A673 (cell line): Measurements from ENCODE around the gene FAM118A.

ENCODE experiments used
- CTCF ChIP-seq: fragments of 300-800, 200-600 bp; sonication (generic); conservative IDR thresholded peaks from 2 replicates; pipeline ENCODE4 v1.5.1; 2017; ENCODE audit warnings: low read depth, mild to moderate bottlenecking, antibody characterized with exemption, low read length, moderate library complexity, mixed read lengths
- EZH2 ChIP-seq: fragments of 200-600 bp; sonication (generic); IDR thresholded peaks from 2 replicates; pipeline ENCODE4 v1.6.1; 2017; ENCODE audit warnings: borderline replicate concordance, low read depth, mild to moderate bottlenecking, mixed read lengths, antibody characterized with exemption, low read length; ENCODE audit not compliant: poor library complexity, severe bottlenecking

- TF ChIP-seq CTCF, result no peak
- no peak for TF ChIP-seq EZH2
These were observed 48.4 kb downstream of the FAM118A start for GRCh38 chr22:45358127-45358526.
